Left lung (tissue), 10 donors: ENCODE data around the gene ACTN4. TPM values are rescaled to one million over a fixed set of nuclear protein-coding genes. Genes with fewer than 3 reads are reported as not detected.
"Not testable (repeated sequence)": the region's sequence is repeated elsewhere in the genome, so short reads cannot be mapped to it uniquely, and the experiment has no call there.

Experiments
- ATAC-seq: fragments of 200-7000 bp; cut with Tn5 transposase; one replicate; pipeline ENCODE4 v1.9.1; 2020; ENCODE audit warnings: moderate library complexity
- DNase-seq, 4 donors: peaks; one replicate each; pipeline ENCODE4 v3.0.0-alpha.2; 2013 to 2020
- H3K27ac ChIP-seq, 2 donors: fragments of 200-600 bp; sonication (generic) in 1 of 2; one replicate each; pipeline versions ENCODE4 v1.5.0 to v1.8.0; 2020 to 2021
- H3K27me3 ChIP-seq, 2 donors: fragments of 200-600 bp; sonication (generic) in 1 of 2; one replicate each; pipeline versions ENCODE4 v1.5.0 to v1.8.0; 2020 to 2021
- H3K36me3 ChIP-seq, 2 donors: fragments of 200-600 bp; sonication (generic) in 1 of 2; one replicate each; pipeline versions ENCODE4 v1.5.0 to v1.8.0; 2020 to 2021
- H3K4me1 ChIP-seq, 2 donors: fragments of 200-600 bp; one replicate each; pipeline ENCODE4 v1.8.0; 2021
- H3K4me3 ChIP-seq, 2 donors: fragments of 200-600 bp; sonication (generic) in 1 of 2; one replicate each; pipeline versions ENCODE4 v1.5.0 to v1.8.0; 2020 to 2021; ENCODE audit warnings: mild to moderate bottlenecking in 1 of 2
- H3K9me3 ChIP-seq, 2 donors: fragments of 200-600 bp; sonication (generic) in 1 of 2; one replicate each; pipeline versions ENCODE4 v1.5.0 to v1.8.0; 2020 to 2021
- CTCF ChIP-seq, 2 donors: fragments of 200-600 bp; sonication (generic) in 1 of 2; IDR thresholded peaks; one replicate each; pipeline versions ENCODE4 v1.5.0 to v1.8.0; 2021; ENCODE audit warnings: antibody characterized with exemption in 2 of 2
- intact Hi-C, 2 donors: fragments of 100-400 bp; cut with DNase I; formaldehyde crosslinking; loops; one replicate each; pipeline versions ENCODE4 v1.11.2 to v1.14.2; 2022
- polyA plus RNA-seq, 6 donors: library from polyadenylated mRNA; unstranded; fragments of 120-200 nt; gene quantifications; one replicate each; pipeline ENCODE4 v1.2.1, GENCODE V29; 2013; ENCODE audit not compliant: insufficient read length in 6 of 6
- total RNA-seq, 2 donors: library from RNA; stranded (reverse); fragmentation: NEBNext Ultra II Directional; extraction: Animal tissue kit (Norgen Biotek cat#: 25700); gene quantifications; one replicate each; pipeline ENCODE4 v1.2.1, GENCODE V29; 2021
- donor health status: DM: no; HTN: yes; CAD: no.
- donor health status: DM: no; HTN: no; CAD: no.

The ACTN4 gene
- total and polyA plus RNA-seq, 8 donors, result 373 to 647 (median 402) TPM

- no peak overlapping the region for H3K27ac ChIP-seq
- H3K27me3 ChIP-seq, result no peaks in the 10 kb centered on the region
- peaks cover 0 to 100% of the 10 kb centered on the region in 2 donors for H3K36me3 ChIP-seq
- ATAC-seq (no peak), DNase-seq (no peak)
- TF ChIP-seq CTCF (IDR thresholded peaks at IDR 0.05), result no peak
- intact Hi-C loops, result no loop called here
- no peaks in the 10 kb centered on the region for H3K9me3 ChIP-seq
- H3K4me3 ChIP-seq, result no peak overlapping the region
- H3K4me1 ChIP-seq, result peaks cover 0 to 8% of the 10 kb centered on the region in 2 donors
These were observed 21.0 kb upstream of the ACTN4 start for GRCh38 chr19:38626401-38626800.

- Histone ChIP-seq H3K27ac (no peak overlapping the region), H3K4me3 (no peak overlapping the region), H3K36me3 (peaks cover 0 to 90% of the 10 kb centered on the region in 2 donors), H3K4me1 (peaks cover 0 to 19% of the 10 kb centered on the region in 2 donors), H3K27me3 (no peaks in the 10 kb centered on the region), H3K9me3 (no peaks in the 10 kb centered on the region)
- ATAC-seq (no peak), DNase-seq (no peak)
- intact Hi-C loops, result no loop called here
- no peak for TF ChIP-seq CTCF (IDR thresholded peaks at IDR 0.05)
These were observed 17.9 kb upstream of the ACTN4 start for GRCh38 chr19:38629568-38629967.

- Histone ChIP-seq H3K36me3 (peaks cover 0 to 90% of the 10 kb centered on the region in 2 donors), H3K4me1 (peaks cover 0 to 28% of the 10 kb centered on the region in 2 donors)
- not testable (repeated sequence) for ATAC-seq, DNase-seq, H3K9me3 ChIP-seq, H3K27ac ChIP-seq, H3K4me3 ChIP-seq, H3K27me3 ChIP-seq
- intact Hi-C loops, result loop anchor here in 1 of 2 donors (10.0 kb wide), 1 partner anchor 94 kb away; no protein-coding TSS in a partner anchor
These were observed 16.1 kb upstream of the ACTN4 start for GRCh38 chr19:38631301-38631700.

- intact Hi-C loops, result loop anchor here in 1 of 2 donors (10.0 kb wide), 1 partner anchor 93 kb away; no protein-coding TSS in a partner anchor
- not testable (repeated sequence) for H3K9me3 ChIP-seq, H3K27ac ChIP-seq, H3K27me3 ChIP-seq, H3K4me3 ChIP-seq, ATAC-seq, DNase-seq
- Histone ChIP-seq H3K4me1 (peaks cover 0 to 35% of the 10 kb centered on the region in 2 donors), H3K36me3 (peaks cover 0 to 86% of the 10 kb centered on the region in 2 donors)
These were observed 15.5 kb upstream of the ACTN4 start for GRCh38 chr19:38631811-38632475.

GRCh38 chr19:38632476-38633213, 14.8 kb upstream of the ACTN4 start:
- no peaks in the 10 kb centered on the region for H3K27me3 ChIP-seq
- peaks cover 0 to 83% of the 10 kb centered on the region in 2 donors for H3K36me3 ChIP-seq
- no peaks in the 10 kb centered on the region for H3K9me3 ChIP-seq
- DNase-seq (no peak), ATAC-seq (no peak)
- peaks cover 0 to 41% of the 10 kb centered on the region in 2 donors for H3K4me1 ChIP-seq
- no peak overlapping the region for H3K4me3 ChIP-seq
- intact Hi-C loops, result loop anchor here in 1 of 2 donors (10.0 kb wide), 1 partner anchor 92 kb away; no protein-coding TSS in a partner anchor
- no peak overlapping the region for H3K27ac ChIP-seq
- TF ChIP-seq CTCF (IDR thresholded peaks at IDR 0.05), result no peak
